DOHH2 (cell line): ENCODE data around the gene COLQ.

Experiments used
- H3F3A ChIP-seq: fragments of 200-600 bp; sonication (generic), shearing (Covaris generic); 2 replicates; pipeline ENCODE4 v1.6.0; 2016; ENCODE audit warnings: antibody characterized with exemption, mild to moderate bottlenecking; ENCODE audit not compliant: control insufficient read depth, insufficient read depth
- H3K27ac ChIP-seq: fragments of 200-600 bp; sonication (generic); 2 replicates; pipeline ENCODE4 v1.5.1; 2014; ENCODE audit warnings: low read depth, mild to moderate bottlenecking, low read length, moderate library complexity
- H3K27me3 ChIP-seq: fragments of 200-600 bp; sonication (generic); 2 replicates; pipeline ENCODE4 v1.6.1; 2014; ENCODE audit warnings: mild to moderate bottlenecking, low read length, mixed read lengths; ENCODE audit not compliant: control insufficient read depth
- H3K36me3 ChIP-seq: fragments of 200-600 bp; sonication (generic); 2 replicates; pipeline ENCODE4 v1.6.1; 2014; ENCODE audit warnings: mild to moderate bottlenecking, low read length, moderate library complexity, mixed read lengths; ENCODE audit not compliant: control insufficient read depth
- H3K4me1 ChIP-seq: fragments of 200-600 bp; sonication (generic); 2 replicates; pipeline ENCODE4 v1.6.1; 2014; ENCODE audit warnings: mild to moderate bottlenecking, low read length, mixed read lengths; ENCODE audit not compliant: control insufficient read depth
- H3K4me2 ChIP-seq: fragments of 200-600 bp; sonication (generic); 2 replicates; pipeline ENCODE4 v1.6.0; 2014; ENCODE audit warnings: mild to moderate bottlenecking, low read length, moderate library complexity
- H3K4me3 ChIP-seq: fragments of 200-600 bp; sonication (generic); 2 replicates; pipeline ENCODE4 v1.5.1; 2014; ENCODE audit warnings: mild to moderate bottlenecking, low read length, mixed read lengths
- H3K79me2 ChIP-seq: fragments of 200-600 bp; sonication (generic); 2 replicates; pipeline ENCODE4 v1.6.1; 2014; ENCODE audit warnings: mild to moderate bottlenecking, low read length, mixed read lengths; ENCODE audit not compliant: control insufficient read depth
- H3K9me2 ChIP-seq: fragments of 200-600 bp; sonication (generic); replicated peaks from 2 replicates; pipeline ENCODE4 v1.6.1; 2014; ENCODE audit warnings: mild to moderate bottlenecking, low read length, mixed read lengths; ENCODE audit not compliant: control insufficient read depth
- H3K9me3 ChIP-seq: fragments of 200-600 bp; sonication (generic); 2 replicates; pipeline ENCODE4 v1.6.1; 2014; ENCODE audit warnings: antibody characterized with exemption, low read length, mixed read lengths; ENCODE audit not compliant: control insufficient read depth, insufficient read depth
- H4K20me1 ChIP-seq: fragments of 200-600 bp; sonication (generic); 2 replicates; pipeline ENCODE4 v1.6.0; 2014; ENCODE audit warnings: low read depth, mild to moderate bottlenecking, antibody characterized with exemption, low read length, moderate library complexity; ENCODE audit not compliant: control insufficient read depth, insufficient read depth
- CTCF ChIP-seq: fragments of 200-600 bp; sonication (generic); IDR thresholded peaks from one replicate; pipeline ENCODE4 v1.5.1; 2014; ENCODE audit warnings: antibody characterized with exemption, mild to moderate bottlenecking, low read depth, low read length; ENCODE audit not compliant: poor library complexity, severe bottlenecking
- EZH2phosphoT487 ChIP-seq: fragments of 200-600 bp; sonication (generic); IDR thresholded peaks from 2 replicates; pipeline ENCODE4 v1.6.1; 2017; ENCODE audit warnings: borderline replicate concordance, mild to moderate bottlenecking, antibody characterized with exemption, low read length, moderate library complexity, mixed read lengths

The COLQ gene

GRCh38 chr3:15506571-15506970, 14.9 kb downstream of the COLQ start:
- Histone ChIP-seq H3K9me2 (no peaks in the 10 kb centered on the region), H3K4me1 (no peaks in the 10 kb centered on the region), H3K4me2 (no peak overlapping the region), H3K27me3 (peaks cover 2% of the 10 kb centered on the region), H3K79me2 (no peaks in the 10 kb centered on the region), H3F3A (no peaks in the 10 kb centered on the region), H3K36me3 (no peaks in the 10 kb centered on the region), H4K20me1 (no peaks in the 10 kb centered on the region), H3K27ac (no peak overlapping the region), H3K9me3 (no peaks in the 10 kb centered on the region), H3K4me3 (no peak overlapping the region)
- no peak for TF ChIP-seq CTCF
- TF ChIP-seq EZH2phosphoT487 = no peak

- Histone ChIP-seq H3F3A (no peaks in the 10 kb centered on the region), H3K27me3 (peaks cover 6% of the 10 kb centered on the region), H3K4me3 (no peak overlapping the region), H3K4me2 (no peak overlapping the region), H3K9me3 (no peaks in the 10 kb centered on the region), H4K20me1 (no peaks in the 10 kb centered on the region), H3K36me3 (no peaks in the 10 kb centered on the region), H3K9me2 (no peaks in the 10 kb centered on the region), H3K4me1 (no peaks in the 10 kb centered on the region), H3K79me2 (no peaks in the 10 kb centered on the region), H3K27ac (no peak overlapping the region)
- TF ChIP-seq EZH2phosphoT487 (no peak), CTCF (no peak)
Observed at GRCh38 chr3:15505479-15506165, 15.9 kb downstream of the COLQ start.

GRCh38 chr3:15502616-15503015, 18.9 kb downstream of the COLQ start:
- Histone ChIP-seq H3K36me3 (no peaks in the 10 kb centered on the region), H3K27ac (no peak overlapping the region), H3K79me2 (no peaks in the 10 kb centered on the region), H3K4me2 (no peak overlapping the region), H3K4me1 (no peaks in the 10 kb centered on the region), H3F3A (no peaks in the 10 kb centered on the region), H4K20me1 (no peaks in the 10 kb centered on the region), H3K9me2 (no peaks in the 10 kb centered on the region), H3K4me3 (no peak overlapping the region), H3K27me3 (peaks cover 12% of the 10 kb centered on the region), H3K9me3 (no peaks in the 10 kb centered on the region)
- no peak for TF ChIP-seq CTCF
- TF ChIP-seq EZH2phosphoT487 = no peak
